Measurements from ENCODE around the gene DGKE. TPM values are rescaled to one million over a fixed set of nuclear protein-coding genes. Genes with fewer than 3 reads are reported as not detected.
A peak's percentile ranks its signal among the peaks of the same experiment; 100 is the strongest.

Gene DGKE
- total RNA-seq (2021), result 9.7 and 10.0 TPM in 2 replicates
- percentile 70 among the genes with signal in this experiment for Bru-seq, nascent RNA
- BruChase-seq, experiment 1, labeled RNA remaining after a 2-hour chase, result percentile 75 among the genes with signal in this experiment
- percentile 64 among the genes with signal in this experiment for BruChase-seq, experiment 2, labeled RNA remaining after a 6-hour chase
- long read RNA-seq, full-length matches to known transcripts, result 3 of 3 reads
- long read RNA-seq, partial matches to known transcripts, result 0 of 3 reads
- long read RNA-seq, other reads (novel, unspliced or antisense), result 0 of 3 reads

DNA sequence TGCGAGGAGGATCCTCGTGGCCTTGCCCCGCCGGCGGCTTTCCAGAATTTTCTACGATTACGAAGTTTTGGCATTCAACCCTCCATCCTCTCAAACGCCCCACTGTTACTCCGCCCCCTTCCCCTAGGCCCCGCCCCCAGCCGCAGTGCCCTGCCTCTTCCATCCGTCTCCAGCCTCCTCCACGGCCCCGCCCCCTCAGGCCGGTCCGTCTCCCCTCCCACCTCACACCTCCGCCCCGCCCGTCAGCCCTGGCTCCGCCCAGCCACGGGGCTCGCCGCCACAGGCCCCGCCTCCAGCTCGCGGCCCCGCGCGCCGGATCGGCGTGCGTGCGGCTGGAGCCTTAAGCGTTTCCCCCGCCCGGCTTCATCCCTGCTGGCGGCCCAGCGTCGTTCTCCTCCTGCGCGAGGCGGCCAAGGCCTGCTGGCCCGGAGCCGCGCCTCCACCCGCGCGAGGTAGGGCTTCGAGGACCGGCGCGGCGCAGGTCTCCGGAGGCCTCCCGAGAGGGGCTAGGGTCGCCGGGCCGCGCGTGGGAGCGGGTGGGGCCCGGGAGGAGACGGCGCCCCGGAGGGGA, at the start of gene DGKE, which contains the start of gene C17orf67:
Gene DGKE (plus strand): TSS at position 343 of the 571 bp plus-strand sequence. CDS start 645 bp downstream, outside the sequence.
Gene C17orf67 (minus strand): TSS at position 112 of the 571 bp plus-strand sequence. CDS start 18,110 bp downstream, outside the sequence.
- POLR2A ChIA-PET (ENCODE audit: low non-redundant PET), result no interaction called here

DNA sequence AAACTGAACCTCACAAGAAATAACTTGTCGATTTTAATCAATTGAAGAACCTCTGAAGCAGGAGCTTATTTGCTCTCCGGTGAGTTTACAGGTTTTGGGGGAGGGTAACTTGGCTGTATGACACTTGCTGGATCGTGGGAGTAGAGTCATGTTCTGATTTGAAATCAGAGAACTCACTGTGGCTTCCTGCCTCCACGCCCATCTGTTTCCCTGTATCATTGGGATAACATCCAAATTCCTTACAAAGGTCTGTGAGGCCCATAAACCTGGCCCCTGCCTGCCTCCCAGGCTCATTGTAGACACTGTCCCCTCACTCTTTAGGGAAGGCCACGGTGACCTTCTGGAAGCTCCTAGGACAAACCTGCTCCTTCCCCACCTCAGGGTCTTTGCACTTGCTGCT, 48.5 kb upstream of the DGKE start:
- no TSS peak for BruUV-seq (replicated peaks)
- CTCF ChIA-PET, result interaction anchor here (0.6 kb wide), 1 partner anchor 34 kb away, joined by 3 read pairs; no protein-coding TSS in a partner anchor
- DNase-seq (ENCODE audit: low spot score), result no peak
- H3K4me1 ChIP-seq (ENCODE audit: insufficient read depth, low read length, poor library complexity, severe bottlenecking), result peaks cover 7% of the 10 kb centered on the region
- POLR2A ChIA-PET (ENCODE audit: low non-redundant PET), result no interaction called here
- H3K27me3 ChIP-seq (replicated peaks; ENCODE audit: insufficient read depth, low read depth, low read length, poor library complexity), result no peaks in the 10 kb centered on the region
- no peak overlapping the region for H3K27ac ChIP-seq (ENCODE audit: low read depth, low read length, poor library complexity, severe bottlenecking)
- H3K9me3 ChIP-seq (ENCODE audit: low read depth, low read length, poor library complexity, severe bottlenecking), result no peaks in the 10 kb centered on the region
- intact Hi-C loops (cut with micrococcal nuclease; ENCODE audit: unreplicated experiment), result no loop called here
- no peak overlapping the region for H3K4me3 ChIP-seq (ENCODE audit: low read depth, low read length, poor library complexity, severe bottlenecking)
- no peaks in the 10 kb centered on the region for H3K36me3 ChIP-seq (ENCODE audit: insufficient read depth, low read length, poor library complexity, severe bottlenecking)
- no peak for TF ChIP-seq EZH2 (IDR thresholded peaks at IDR 0.05; ENCODE audit: borderline replicate concordance, low read depth, low read length, poor library complexity, severe bottlenecking)
- TF ChIP-seq, protein P1, sequence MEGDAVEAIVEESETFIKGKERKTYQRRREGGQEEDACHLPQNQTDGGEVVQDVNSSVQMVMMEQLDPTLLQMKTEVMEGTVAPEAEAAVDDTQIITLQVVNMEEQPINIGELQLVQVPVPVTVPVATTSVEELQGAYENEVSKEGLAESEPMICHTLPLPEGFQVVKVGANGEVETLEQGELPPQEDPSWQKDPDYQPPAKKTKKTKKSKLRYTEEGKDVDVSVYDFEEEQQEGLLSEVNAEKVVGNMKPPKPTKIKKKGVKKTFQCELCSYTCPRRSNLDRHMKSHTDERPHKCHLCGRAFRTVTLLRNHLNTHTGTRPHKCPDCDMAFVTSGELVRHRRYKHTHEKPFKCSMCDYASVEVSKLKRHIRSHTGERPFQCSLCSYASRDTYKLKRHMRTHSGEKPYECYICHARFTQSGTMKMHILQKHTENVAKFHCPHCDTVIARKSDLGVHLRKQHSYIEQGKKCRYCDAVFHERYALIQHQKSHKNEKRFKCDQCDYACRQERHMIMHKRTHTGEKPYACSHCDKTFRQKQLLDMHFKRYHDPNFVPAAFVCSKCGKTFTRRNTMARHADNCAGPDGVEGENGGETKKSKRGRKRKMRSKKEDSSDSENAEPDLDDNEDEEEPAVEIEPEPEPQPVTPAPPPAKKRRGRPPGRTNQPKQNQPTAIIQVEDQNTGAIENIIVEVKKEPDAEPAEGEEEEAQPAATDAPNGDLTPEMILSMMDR (conservative IDR thresholded peaks at IDR 0.05; ENCODE audit: low read depth, low read length), result no peak

More for the DNA sequence above, at the start of gene DGKE, which contains the start of gene C17orf67:
- Histone ChIP-seq H3K4me1 (ENCODE audit: insufficient read depth, low read length, poor library complexity, severe bottlenecking) (peaks cover 24% of the 10 kb centered on the region), H3K36me3 (ENCODE audit: insufficient read depth, low read length, poor library complexity, severe bottlenecking) (no peaks in the 10 kb centered on the region), H3K27me3 (replicated peaks; ENCODE audit: insufficient read depth, low read depth, low read length, poor library complexity) (no peaks in the 10 kb centered on the region), H3K4me3 (ENCODE audit: low read depth, low read length, poor library complexity, severe bottlenecking) (peak within 1 kb of the TSS; percentile 65), H3K9me3 (ENCODE audit: low read depth, low read length, poor library complexity, severe bottlenecking) (no peaks in the 10 kb centered on the region), H3K27ac (ENCODE audit: low read depth, low read length, poor library complexity, severe bottlenecking) (peak within 1 kb of the TSS; percentile 70)
- peak; percentile 95 for DNase-seq (ENCODE audit: low spot score)
- CTCF ChIA-PET, result no interaction called here
- TF ChIP-seq, protein P1 (conservative IDR thresholded peaks at IDR 0.05; ENCODE audit: low read depth, low read length), result no peak
- no peak for TF ChIP-seq EZH2 (IDR thresholded peaks at IDR 0.05; ENCODE audit: borderline replicate concordance, low read depth, low read length, poor library complexity, severe bottlenecking)
- no TSS peak for BruUV-seq (replicated peaks)
- intact Hi-C loops (cut with micrococcal nuclease; ENCODE audit: unreplicated experiment), result no loop called here

DNA sequence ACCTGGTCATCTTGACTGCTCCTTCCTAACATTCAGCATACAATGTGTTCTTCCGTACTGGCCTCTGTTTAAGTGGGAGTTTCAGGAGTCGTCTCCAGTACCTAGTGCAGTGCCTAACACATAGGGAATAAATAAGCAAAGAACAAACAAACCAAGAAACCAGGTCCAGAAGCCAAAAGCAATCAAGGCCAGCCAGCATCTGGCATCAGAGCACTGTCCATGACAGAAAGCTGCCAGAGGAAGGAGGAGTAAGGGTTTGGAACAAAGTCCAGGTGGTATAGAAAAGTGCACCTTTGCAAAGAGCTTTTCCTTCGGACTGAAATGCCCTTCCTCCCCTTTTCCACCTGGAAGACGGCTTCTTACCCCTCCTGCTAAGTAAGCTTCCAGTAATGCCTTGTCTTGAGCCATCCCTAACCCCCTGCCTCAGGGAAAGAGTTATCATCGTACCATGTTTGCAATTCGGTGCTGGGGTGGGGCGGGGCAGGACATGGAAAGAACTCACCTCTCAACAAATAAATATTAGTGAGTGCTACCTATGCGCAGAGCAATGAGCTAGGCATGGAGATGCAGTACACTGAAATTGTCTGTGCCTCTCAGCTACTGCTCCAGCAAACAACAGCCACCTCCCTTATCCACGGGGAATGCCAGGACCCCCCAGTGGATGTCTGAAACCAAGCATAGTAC, 47.8 kb upstream of the DGKE start:
- Histone ChIP-seq H3K4me3 (ENCODE audit: low read depth, low read length, poor library complexity, severe bottlenecking) (no peak overlapping the region), H3K27me3 (replicated peaks; ENCODE audit: insufficient read depth, low read depth, low read length, poor library complexity) (no peaks in the 10 kb centered on the region), H3K9me3 (ENCODE audit: low read depth, low read length, poor library complexity, severe bottlenecking) (no peaks in the 10 kb centered on the region), H3K36me3 (ENCODE audit: insufficient read depth, low read length, poor library complexity, severe bottlenecking) (no peaks in the 10 kb centered on the region), H3K27ac (ENCODE audit: low read depth, low read length, poor library complexity, severe bottlenecking) (no peak overlapping the region), H3K4me1 (ENCODE audit: insufficient read depth, low read length, poor library complexity, severe bottlenecking) (no peaks in the 10 kb centered on the region)
- ChIA-PET POLR2A (ENCODE audit: low non-redundant PET) (no interaction called here), CTCF (no interaction called here)
- TF ChIP-seq, protein P1 (conservative IDR thresholded peaks at IDR 0.05; ENCODE audit: low read depth, low read length), result no peak
- TF ChIP-seq EZH2 (IDR thresholded peaks at IDR 0.05; ENCODE audit: borderline replicate concordance, low read depth, low read length, poor library complexity, severe bottlenecking), result no peak
- intact Hi-C loops (cut with micrococcal nuclease; ENCODE audit: unreplicated experiment), result no loop called here
- no TSS peak for BruUV-seq (replicated peaks)
- DNase-seq (ENCODE audit: low spot score), result no peak

Data from A673 (cell line).